GM18861 (cell line): Measurements from ENCODE around the gene TRIM74.
"Not testable (repeated sequence)": the region's sequence is repeated elsewhere in the genome, so short reads cannot be mapped to it uniquely, and the experiment has no call there.

Experiments used
- ATAC-seq: cut with Tn5 transposase; IDR thresholded peaks from one replicate; pipeline ENCODE4 v1.9.1; 2021; ENCODE audit not compliant: unreplicated experiment

TRIM74 gene

DNA sequence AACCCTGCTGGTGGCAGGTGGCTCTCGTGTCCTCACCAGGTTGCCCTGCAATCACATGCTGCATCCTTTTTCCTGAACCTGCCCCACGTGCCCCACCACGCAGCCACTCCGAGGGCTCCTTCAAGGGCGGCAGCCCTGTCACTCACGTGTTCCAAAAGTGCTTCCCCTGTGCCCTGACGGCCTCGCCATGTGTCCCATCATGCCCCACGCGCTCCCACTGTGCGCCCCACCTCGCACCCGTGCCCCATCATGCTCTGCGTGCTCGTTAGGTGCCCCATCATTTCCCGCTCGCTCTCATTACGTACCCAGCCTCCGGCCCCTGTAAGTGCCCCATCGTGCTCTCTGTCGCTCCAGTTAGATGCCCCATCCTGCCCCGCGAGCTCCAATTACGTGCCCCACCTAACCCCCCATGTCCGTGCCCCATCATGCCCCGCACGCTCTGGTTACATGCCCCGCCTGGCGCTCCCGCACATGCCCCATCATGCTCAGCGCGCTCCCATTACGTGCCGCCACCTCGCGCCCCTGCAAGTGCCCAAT, at the start of gene TRIM74:
TSS of gene TRIM74 (minus strand) at position 487 of the 537 bp plus-strand sequence. CDS start 3,309 bp downstream, outside the sequence.
- not testable (repeated sequence) for ATAC-seq

DNA sequence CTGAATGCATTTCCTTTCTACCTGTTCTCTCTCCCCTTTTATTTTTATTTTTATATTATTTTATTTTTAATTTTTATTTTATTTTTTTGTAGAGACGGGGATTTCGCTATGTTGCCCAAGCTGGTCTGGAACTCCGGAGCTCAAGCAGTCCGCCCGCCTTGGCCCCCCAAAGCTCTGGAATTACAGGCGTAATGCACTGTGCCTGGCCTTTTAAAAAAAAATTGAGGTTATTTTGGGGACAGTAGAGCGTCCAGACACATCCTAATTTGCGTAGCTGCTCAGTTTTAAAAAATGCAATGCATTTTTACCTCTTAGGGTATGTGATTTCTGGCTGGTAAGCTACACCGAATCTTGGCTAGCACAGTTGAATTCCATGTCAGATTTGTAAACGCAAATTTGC, 37.2 kb upstream of the TRIM74 start:
- ATAC-seq = not testable (repeated sequence)

- ATAC-seq = peak; percentile 77
Observed at GRCh38 chr7:73005693-73006447, 36.6 kb upstream of the TRIM74 start.

- peak; percentile 67 for ATAC-seq
Observed at GRCh38 chr7:73005356-73005692, 36.1 kb upstream of the TRIM74 start.

DNA sequence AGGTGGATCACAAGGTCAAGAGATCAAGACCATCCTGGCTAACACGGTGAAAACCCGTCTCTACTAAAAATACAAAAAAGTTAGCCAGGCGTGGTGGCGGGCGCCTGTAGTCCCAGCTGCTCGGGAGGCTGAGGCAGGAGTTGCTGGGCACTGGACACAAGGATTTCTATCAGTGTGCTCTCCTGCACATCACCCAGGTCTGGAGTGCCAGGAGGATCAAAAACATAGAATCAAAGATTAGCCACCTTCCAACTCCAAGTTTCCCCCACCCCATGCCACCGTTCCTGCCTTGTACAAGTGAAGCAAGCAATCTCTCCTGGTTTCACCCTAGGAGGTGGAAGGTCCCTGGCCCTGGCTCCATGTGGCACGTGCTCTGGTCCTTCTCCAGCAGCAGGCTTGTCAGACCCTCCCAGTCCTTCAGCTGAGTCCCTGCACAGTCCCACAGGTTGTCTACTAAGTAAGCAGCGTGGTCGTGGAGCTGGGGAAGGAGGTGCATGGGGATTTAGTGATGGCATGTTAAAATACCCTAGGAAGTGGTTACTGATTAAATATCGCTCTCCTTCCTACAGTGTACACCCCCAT, 28.7 kb upstream of the TRIM74 start:
- ATAC-seq = not testable (repeated sequence)

- ATAC-seq = not testable (repeated sequence)
Observed at GRCh38 chr7:72997447-72997846, 28.2 kb upstream of the TRIM74 start.

- ATAC-seq = not testable (repeated sequence)
Observed at GRCh38 chr7:72995484-72995883, 26.2 kb upstream of the TRIM74 start.

DNA sequence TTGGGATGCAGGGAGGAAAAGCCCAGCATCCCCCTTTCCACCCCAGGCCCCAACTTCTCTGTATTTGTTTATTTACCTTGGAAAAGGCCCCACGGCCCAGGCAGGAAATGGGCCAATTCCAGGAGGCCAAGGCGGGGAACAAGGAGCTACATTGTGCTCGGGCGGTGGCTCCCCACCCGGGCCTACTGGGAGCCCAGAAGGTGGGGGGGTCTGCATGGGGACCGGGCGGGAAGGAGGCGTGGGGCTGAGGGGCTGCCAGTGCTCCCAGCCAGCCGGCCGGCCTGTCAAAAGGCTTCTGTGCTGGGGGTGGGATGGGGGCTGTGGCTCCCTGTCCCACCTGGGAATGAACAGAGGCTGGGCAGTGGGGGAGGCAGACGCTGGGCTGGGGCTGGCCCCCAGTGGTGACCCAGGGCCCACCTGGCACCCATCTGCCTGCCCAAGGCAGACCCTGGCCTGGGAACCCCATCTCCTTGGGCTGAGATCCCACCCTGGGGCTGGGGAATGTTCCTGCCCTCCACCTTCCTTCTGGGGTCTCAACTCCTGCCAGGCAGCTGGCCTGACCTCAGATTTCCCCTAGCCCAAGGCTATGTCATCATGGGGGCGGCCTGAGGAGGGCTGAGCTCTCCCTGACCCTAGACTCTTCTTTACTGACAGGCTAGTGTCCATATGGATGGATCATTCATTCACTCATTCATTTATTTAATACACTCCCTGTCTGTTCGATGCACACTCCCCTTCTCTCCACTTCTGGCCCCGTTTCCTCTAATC, 21.1 kb upstream of the TRIM74 start:
- not testable (repeated sequence) for ATAC-seq

GRCh38 chr7:72982084-72982483, 12.8 kb upstream of the TRIM74 start:
- not testable (repeated sequence) for ATAC-seq

GRCh38 chr7:72980382-72980781, 11.1 kb upstream of the TRIM74 start:
- ATAC-seq = not testable (repeated sequence)

- ATAC-seq = not testable (repeated sequence)
Observed at GRCh38 chr7:72976434-72976833, 7.2 kb upstream of the TRIM74 start.

DNA sequence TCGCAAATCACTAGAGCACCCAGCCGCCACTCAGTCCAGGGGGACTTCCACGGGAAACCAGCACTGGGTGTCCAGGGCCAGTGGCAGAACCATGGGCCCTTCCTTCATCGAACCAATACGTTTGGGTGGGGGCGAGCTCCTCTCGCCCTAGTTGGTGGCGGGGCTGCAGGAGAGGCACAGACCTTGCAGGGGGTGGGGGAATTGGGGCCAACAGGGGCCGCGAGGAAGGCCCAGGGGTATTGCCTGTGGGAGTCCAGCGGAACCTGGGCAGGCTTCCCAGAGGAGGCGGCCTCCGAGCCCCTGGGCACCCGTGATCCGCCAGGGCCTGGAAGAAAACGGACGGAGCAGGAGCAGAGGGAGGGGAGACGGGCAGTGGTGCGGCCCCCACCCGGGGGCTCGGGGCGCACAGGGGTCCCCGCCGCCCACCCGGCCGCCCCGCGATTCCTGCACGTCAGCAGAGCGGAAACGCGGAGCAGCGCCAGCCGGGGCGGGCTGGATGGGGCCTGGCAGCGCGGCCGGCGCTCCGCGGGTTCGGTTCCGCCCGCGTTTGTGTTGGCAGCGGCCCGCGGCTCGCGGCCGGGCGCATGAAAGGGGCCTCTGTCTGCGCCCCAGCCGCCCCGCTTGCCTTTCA, 6.5 kb upstream of the TRIM74 start:
- ATAC-seq = not testable (repeated sequence)

DNA sequence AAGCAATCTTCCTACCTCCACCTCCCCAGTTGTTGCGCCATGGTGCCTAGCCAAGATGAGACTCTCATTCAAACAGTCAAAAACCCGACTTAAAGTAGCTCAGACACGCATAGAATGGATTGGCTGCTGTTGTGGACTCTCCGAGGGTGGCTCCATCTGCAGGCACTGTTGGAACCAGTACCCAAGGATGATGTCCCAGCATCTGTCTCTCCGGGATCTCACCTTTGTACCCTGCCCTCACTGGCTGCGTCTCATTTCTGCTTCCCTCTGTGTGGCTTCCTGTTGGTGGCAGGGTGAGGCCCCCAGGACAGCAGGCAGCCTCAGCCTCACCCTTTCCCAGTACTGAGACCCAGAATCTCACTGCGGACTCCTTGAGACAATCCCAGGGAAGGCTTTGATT, 5.5 kb upstream of the TRIM74 start:
- not testable (repeated sequence) for ATAC-seq

DNA sequence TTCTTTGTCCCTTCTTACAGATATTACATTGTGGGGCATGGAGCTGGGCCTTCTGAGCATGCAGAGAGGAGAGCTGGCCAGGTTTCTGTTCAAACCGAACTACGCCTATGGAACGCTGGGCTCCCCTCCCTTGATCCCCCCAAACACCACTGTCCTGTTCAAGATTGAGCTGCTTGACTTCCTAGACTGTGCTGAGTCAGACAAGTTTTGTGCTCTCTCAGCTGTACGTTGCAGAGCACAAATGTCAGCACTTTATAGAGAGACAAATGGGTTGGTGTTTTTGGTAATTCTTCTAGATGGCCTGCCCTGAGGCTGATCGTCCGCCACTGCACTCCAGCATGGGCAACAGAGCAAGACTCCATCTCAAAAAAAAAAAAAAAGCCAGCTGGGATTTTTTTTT, 2.2 kb upstream of the TRIM74 start:
- not testable (repeated sequence) for ATAC-seq

- not testable (repeated sequence) for ATAC-seq
Observed at GRCh38 chr7:72969688-72970087, 422 bp upstream of the TRIM74 start.

GRCh38 chr7:72966892-72967291, 2.4 kb downstream of the TRIM74 start:
- ATAC-seq = not testable (repeated sequence)

DNA sequence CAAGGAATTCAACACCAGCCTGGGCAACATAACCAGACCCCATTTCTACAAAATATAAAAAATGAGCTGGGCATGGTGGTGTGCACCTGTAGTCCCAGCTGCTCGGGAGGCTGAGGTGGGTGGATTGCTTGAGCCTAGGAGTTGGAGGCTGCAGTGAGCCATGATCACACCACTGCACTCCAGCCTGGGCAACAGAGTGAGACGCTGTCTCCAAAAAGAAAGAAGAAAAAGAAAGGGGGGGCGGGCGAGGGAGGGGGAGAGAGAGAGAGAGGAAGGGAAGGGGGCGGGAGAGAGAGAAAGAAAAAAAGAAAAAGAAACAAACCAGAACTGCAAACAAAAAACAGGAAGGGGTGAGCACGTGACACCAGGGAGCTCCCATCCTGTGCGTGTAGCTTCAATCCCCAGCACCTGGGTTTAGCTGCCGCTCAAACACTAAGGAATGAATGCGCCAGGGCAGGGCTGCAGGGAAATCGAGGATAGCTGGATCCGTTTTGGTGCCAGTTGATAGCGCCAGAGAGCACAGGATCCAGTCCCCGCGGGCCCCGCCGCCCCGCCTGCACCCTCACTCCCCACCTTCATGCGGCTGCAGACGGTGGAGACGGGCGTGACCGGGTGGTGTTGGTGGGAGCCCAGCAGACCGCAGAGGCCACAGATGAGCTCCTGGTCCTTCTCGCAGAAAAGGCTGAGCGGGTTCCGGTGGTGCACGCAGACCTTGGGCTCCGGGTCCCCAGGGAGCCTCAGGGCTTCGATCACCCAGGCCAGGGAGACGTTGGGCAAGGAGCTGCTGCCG, 3.9 kb downstream of the TRIM74 start:
- not testable (repeated sequence) for ATAC-seq

GRCh38 chr7:72963056-72963455, 6.2 kb downstream of the TRIM74 start:
- not testable (repeated sequence) for ATAC-seq

DNA sequence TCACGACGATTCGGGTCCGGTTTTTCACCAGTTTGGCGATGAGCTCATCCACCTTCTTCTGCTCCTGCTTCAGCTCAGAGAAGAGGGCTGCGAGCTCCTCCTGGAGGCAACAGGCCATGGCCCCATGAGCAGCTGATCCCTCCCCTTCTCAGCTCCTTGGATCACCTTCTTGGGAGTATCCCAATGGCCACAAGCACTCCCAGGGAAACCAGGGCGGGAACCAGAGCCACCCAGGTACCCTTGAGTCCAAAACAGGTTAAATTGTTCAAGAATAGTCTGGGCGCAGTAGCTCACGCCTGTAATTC, 8.0 kb downstream of the TRIM74 start:
- ATAC-seq = not testable (repeated sequence)

GRCh38 chr7:72960626-72961345, 8.5 kb downstream of the TRIM74 start:
- not testable (repeated sequence) for ATAC-seq
